Neural cell (in vitro differentiated cells): ENCODE measurements around the gene STON2.

Source experiments
- RAD21 ChIP-seq: fragments of 450-650 bp; conservative IDR thresholded peaks from 2 replicates; pipeline ENCODE4 v1.6.1; 2014; ENCODE audit warnings: antibody characterized with exemption, mild to moderate bottlenecking, moderate library complexity
- SMC3 ChIP-seq: fragments of 450-650 bp; conservative IDR thresholded peaks from 2 replicates; pipeline ENCODE4 v1.6.1; 2014; ENCODE audit warnings: antibody characterized with exemption, mild to moderate bottlenecking, moderate library complexity; ENCODE audit not compliant: poor library complexity

DNA sequence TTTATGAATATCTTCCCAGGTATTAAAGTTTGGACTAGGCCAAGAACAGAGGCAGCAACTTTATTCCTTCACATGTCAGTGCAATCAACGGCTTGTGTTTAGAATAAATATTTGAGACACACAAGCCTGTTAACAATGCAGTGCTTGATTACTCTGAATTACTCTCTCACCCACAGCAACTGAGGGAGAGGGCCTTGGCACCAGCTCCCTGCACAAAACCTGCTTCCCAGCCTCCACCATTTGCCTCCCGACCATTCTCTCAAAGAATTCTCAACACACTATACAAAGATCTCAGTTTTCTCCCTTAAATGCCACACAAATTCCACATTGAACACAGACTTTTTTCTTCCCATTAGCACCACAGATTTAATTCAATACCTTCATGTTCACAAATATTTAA, 77.0 kb downstream of the STON2 start:
- TF ChIP-seq RAD21 (no peak), SMC3 (no peak)
